ENCODE results near the gene CD19. TPM values are rescaled to one million over a fixed set of nuclear protein-coding genes. Genes with fewer than 3 reads are reported as not detected.

The CD19 gene
- total RNA-seq, 1 experiment from 2014 or later, result not detected

GRCh38 chr16:28950648-28951409 is 19.1 kb downstream of the CD19 start, which contains the start of gene NFATC2IP:
TSS of gene NFATC2IP (plus strand) at chr16:28950937. CDS start at chr16:28951012, 75 bp downstream.
- intact Hi-C loops (cut with micrococcal nuclease; ENCODE audit: unreplicated experiment), result no loop called here
- H3K27me3 Mint-ChIP-seq (ENCODE audit: unreplicated experiment), result no peaks in the 10 kb centered on the region
- CTCF ChIA-PET, result interaction anchor here (1.0 kb wide), 1 partner anchor 88 kb away, joined by 5 read pairs; the partner anchor contains the start of gene SH2B1

GRCh38 chr16:28951410-28951943 is 19.7 kb downstream of the CD19 start:
- Mint-ChIP-seq H3K27ac (ENCODE audit: unreplicated experiment) (peak overlapping the region; percentile 65), H3K4me3 (ENCODE audit: low read depth, unreplicated experiment) (peak overlapping the region; percentile 77), H3K9me3 (ENCODE audit: low read depth, unreplicated experiment) (no peaks in the 10 kb centered on the region), H3K36me3 (ENCODE audit: insufficient read depth, unreplicated experiment) (peaks cover 27% of the 10 kb centered on the region), H3K27me3 (ENCODE audit: unreplicated experiment) (no peaks in the 10 kb centered on the region), H3K4me1 (ENCODE audit: low read depth, unreplicated experiment) (peaks cover 18% of the 10 kb centered on the region)
- no peak for DNase-seq
- intact Hi-C loops (cut with micrococcal nuclease; ENCODE audit: unreplicated experiment), result no loop called here
- no TSS peak for BruUV-seq (replicated peaks)
- TF ChIP-seq CTCF (IDR thresholded peaks at IDR 0.05; ENCODE audit: unreplicated experiment), result no peak
- CTCF ChIA-PET, result no interaction called here

More at GRCh38 chr16:28950648-28951409, 19.1 kb downstream of the CD19 start, which contains the start of gene NFATC2IP:
- H3K9me3 Mint-ChIP-seq (ENCODE audit: low read depth, unreplicated experiment), result no peaks in the 10 kb centered on the region
- H3K36me3 Mint-ChIP-seq (ENCODE audit: insufficient read depth, unreplicated experiment), result peaks cover 29% of the 10 kb centered on the region
- no peak for TF ChIP-seq CTCF (IDR thresholded peaks at IDR 0.05; ENCODE audit: unreplicated experiment)
- peak; percentile 100 for DNase-seq
- peak within 1 kb of the TSS; percentile 96 for H3K27ac Mint-ChIP-seq (ENCODE audit: unreplicated experiment)
- BruUV-seq (replicated peaks), result no TSS peak
- H3K4me3 Mint-ChIP-seq (ENCODE audit: low read depth, unreplicated experiment), result peak within 1 kb of the TSS; percentile 77
- H3K4me1 Mint-ChIP-seq (ENCODE audit: low read depth, unreplicated experiment), result peaks cover 22% of the 10 kb centered on the region

- TF ChIP-seq CTCF (IDR thresholded peaks at IDR 0.05; ENCODE audit: unreplicated experiment), result no peak
- BruUV-seq (replicated peaks), result no TSS peak
- DNase-seq, result no peak
- intact Hi-C loops (cut with micrococcal nuclease; ENCODE audit: unreplicated experiment), result no loop called here
- Mint-ChIP-seq H3K4me1 (ENCODE audit: low read depth, unreplicated experiment) (no peaks in the 10 kb centered on the region), H3K4me3 (ENCODE audit: low read depth, unreplicated experiment) (no peak overlapping the region), H3K27me3 (ENCODE audit: unreplicated experiment) (no peaks in the 10 kb centered on the region), H3K9me3 (ENCODE audit: low read depth, unreplicated experiment) (no peaks in the 10 kb centered on the region), H3K27ac (ENCODE audit: unreplicated experiment) (no peak overlapping the region), H3K36me3 (ENCODE audit: insufficient read depth, unreplicated experiment) (peaks cover 22% of the 10 kb centered on the region)
- CTCF ChIA-PET, result no interaction called here
These were observed 26.4 kb downstream of the CD19 start for GRCh38 chr16:28958216-28958615.

GRCh38 chr16:28958836-28959235 is 27.1 kb downstream of the CD19 start:
- H3K36me3 Mint-ChIP-seq (ENCODE audit: insufficient read depth, unreplicated experiment), result peaks cover 22% of the 10 kb centered on the region
- CTCF ChIA-PET, result no interaction called here
- no peaks in the 10 kb centered on the region for H3K9me3 Mint-ChIP-seq (ENCODE audit: low read depth, unreplicated experiment)
- DNase-seq, result no peak
- no peaks in the 10 kb centered on the region for H3K4me1 Mint-ChIP-seq (ENCODE audit: low read depth, unreplicated experiment)
- no TSS peak for BruUV-seq (replicated peaks)
- H3K27me3 Mint-ChIP-seq (ENCODE audit: unreplicated experiment), result no peaks in the 10 kb centered on the region
- intact Hi-C loops (cut with micrococcal nuclease; ENCODE audit: unreplicated experiment), result no loop called here
- H3K27ac Mint-ChIP-seq (ENCODE audit: unreplicated experiment), result no peak overlapping the region
- no peak for TF ChIP-seq CTCF (IDR thresholded peaks at IDR 0.05; ENCODE audit: unreplicated experiment)
- H3K4me3 Mint-ChIP-seq (ENCODE audit: low read depth, unreplicated experiment), result no peak overlapping the region
